NCI-H1105 (cell line): Measurements from ENCODE around the gene MEIS1.
"Not testable (repeated sequence)": the region's sequence is repeated elsewhere in the genome, so short reads cannot be mapped to it uniquely, and the experiment has no call there.

ENCODE experiments used
- DNase-seq: peaks from one replicate; lab custom pipeline; 2025; lab: John Stamatoyannopoulos, UW

Gene MEIS1

GRCh38 chr2:66434679-66435548 lies at the start of gene MEIS1:
Gene MEIS1, plus strand, starts transcription at chr2:66435125. Its CDS starts 732 bp downstream, at chr2:66435857.
- peak; percentile 88 for DNase-seq

DNA sequence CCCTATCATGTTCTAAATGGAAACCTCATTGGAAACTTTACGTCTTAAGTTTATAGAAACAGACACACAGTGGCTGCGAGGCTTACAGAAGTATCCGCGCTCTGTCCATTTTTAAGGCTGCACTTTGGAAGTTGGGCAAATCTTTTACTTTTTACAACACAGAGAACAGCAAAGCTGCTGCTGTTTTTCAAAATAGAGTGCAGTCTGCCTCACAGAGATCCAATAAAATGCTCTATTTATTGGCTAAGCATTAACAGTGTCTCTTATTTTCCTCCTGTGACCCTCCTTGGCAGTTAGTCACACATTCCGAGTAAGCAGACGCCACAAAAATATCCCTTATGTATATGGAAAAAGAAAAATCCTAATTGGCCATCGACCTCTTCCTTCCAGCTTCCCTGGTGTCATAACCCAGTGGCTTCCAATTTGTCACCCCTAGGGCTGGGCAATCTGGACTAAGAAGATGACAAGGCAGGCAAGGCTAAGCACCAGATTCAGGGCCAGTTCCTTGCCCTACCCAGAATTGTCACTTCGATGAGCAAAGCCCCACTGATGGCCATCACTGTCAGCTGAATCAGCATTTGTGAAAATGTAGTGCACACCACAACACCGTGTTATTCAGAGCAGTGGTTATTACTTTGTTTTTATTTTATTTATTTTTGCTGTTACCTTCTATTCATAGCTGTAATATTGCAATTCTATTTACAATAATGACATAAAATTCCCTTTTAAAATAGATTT lies 47.7 kb upstream of the MEIS1 start:
- no peak for DNase-seq

DNA sequence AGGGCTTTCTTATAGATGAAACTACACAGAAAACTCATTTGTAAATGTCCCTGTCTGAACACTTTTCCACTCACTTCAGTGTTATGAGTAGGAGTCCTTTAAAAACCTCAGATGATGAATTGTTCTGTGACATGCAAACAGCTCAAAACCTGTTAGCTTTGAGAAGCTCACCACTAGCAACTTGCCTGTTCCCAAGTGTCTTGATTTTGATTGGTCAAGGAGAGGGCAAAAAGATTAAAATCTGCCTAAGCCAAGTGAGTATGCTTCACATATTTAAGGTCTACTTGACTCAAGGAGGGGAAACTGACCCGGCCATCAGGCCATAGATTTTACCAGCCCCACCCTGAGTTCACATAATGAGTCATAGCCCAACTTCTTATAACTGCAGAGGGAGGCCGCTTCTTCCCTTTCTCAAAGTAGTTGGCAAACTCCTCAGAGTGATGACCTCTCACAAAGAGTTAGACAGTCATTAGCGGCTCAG lies 45.2 kb upstream of the MEIS1 start:
- no peak for DNase-seq

- no peak for DNase-seq
Observed at GRCh38 chr2:66390152-66390551, 44.8 kb upstream of the MEIS1 start.

DNA sequence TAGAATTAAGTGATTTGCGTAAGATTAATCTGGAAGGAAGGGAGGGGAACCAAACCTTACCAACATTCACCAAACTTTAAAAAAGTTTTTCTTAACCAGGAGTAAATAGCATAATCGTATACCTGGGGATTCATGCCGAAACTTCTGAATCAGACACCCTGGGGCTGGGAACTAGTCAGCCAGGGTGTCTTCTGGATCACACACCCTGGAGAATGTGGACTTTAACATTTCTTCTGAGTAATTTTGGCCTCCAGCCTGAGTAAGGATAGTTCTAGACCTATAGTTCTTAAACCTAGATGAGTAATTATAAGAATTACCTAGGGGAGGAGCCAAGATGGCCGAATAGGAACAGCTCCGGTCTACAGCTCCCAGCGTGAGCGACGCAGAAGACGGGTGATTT lies 44.1 kb upstream of the MEIS1 start:
- no peak for DNase-seq

DNA sequence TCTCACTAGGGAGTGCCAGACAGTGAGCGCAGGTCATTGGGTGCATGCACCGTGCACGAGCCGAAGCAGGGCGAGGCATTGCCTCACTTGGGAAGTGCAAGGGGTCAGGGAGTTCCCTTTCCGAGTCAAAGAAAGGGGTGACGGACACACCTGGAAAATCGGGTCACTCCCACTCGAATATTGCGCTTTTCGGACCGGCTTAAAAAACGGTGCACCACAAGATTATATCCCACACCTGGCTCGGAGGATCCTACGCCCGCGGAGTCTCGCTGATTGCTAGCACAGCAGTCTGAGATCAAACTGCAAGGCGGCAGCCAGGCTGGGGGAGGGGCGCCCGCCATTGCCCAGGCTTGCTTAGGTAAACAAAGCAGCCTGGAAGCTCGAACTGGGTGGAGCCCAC lies 43.7 kb upstream of the MEIS1 start:
- DNase-seq: not testable (repeated sequence)

DNA sequence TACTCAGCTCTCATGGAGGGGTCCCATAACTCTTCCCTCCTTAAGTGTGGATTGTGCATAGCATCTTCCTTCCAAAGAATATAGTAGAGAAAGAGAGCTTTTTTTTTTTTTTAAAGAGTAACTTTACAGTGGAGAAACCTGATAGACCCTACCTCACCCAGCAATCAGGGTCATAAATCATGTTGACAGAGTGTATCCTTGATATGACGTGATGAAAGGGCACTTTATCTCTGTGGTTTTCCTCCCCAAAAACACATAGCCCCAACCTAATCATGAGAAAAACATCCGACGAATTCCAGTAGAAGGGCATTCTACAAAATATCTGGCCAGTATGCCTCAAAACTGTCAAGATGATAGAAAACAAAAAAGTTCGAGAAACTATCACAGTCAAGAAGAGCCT lies 29.5 kb upstream of the MEIS1 start:
- no peak for DNase-seq

GRCh38 chr2:66408905-66409304 lies 26.0 kb upstream of the MEIS1 start:
- no peak for DNase-seq

DNA sequence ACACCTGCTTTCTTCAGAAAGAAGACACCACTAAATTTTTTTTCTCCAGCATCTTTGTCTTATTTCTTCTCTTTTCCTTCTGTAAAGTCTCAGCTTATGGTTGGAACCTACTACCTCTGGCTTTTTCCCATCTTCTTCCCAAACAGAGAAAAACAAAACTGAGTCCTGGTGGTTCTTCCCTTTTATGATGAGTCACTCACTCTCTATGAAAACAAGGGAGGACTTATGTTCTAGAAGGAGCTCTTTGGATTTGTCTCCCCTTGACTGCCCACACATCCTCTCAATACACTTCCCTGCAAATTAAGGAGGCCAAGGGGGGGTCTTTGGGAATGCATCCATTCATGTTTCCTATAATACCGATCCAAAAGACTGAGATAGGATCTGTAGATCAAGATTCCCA lies 22.1 kb upstream of the MEIS1 start:
- DNase-seq: no peak

- no peak for DNase-seq
Observed at GRCh38 chr2:66414896-66415295, 20.0 kb upstream of the MEIS1 start.

GRCh38 chr2:66418381-66418780 lies 16.5 kb upstream of the MEIS1 start:
- no peak for DNase-seq

DNA sequence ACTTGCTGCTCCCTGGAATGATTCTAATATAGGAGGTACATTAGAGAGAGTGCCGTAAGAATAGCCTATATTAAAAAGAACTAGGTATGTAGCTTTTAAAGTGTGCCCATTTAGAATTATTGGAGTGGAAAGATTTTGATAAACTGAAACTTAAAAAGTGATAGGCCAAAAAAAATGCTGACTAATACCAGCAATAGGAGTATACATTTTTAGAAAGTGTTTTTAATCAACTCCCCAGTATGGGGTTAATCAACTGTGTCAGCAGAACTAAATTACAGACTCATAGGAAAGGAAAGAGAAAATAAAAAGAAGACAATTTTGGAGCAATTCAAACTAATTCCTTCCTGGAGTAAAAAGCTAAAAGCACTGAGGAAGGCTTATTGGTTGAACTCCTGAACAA lies 13.3 kb upstream of the MEIS1 start:
- DNase-seq: no peak

DNA sequence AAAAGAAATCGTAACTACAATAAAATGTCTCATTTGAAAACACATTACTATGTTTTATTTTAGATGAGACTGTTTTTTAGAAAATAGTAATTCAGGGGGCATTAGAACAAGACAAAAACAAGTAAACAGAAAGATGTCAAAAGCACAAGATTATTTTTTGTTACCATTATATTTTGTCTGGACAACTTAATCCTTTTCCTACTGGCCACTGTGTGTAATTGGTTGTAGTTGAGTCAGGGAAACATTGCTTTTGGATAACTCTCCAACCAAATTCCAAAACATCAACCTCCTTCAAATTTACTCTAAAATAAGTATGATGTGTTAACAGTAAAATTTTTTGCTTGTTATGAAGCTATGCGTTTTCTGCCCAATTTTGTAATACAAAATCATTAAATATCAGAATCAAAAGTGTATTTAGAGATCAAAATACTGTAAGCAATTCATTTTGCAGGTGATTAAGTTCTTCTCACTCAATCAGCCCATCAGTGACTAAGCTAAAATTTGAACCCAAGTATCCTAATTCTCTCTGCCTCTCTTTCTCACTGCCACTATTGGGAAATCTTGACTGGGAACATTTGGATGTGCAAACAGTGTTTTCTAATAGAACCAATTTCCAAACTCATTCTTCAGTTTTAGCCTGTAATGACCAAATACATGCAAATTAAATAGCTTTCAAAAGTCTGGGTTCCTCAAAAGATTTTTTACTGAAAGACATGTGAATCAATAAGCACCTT lies 11.4 kb upstream of the MEIS1 start:
- DNase-seq: no peak

- DNase-seq: no peak
Observed at GRCh38 chr2:66426244-66427111, 8.4 kb upstream of the MEIS1 start.

- DNase-seq: no peak
Observed at GRCh38 chr2:66427300-66427699, 7.6 kb upstream of the MEIS1 start.

DNA sequence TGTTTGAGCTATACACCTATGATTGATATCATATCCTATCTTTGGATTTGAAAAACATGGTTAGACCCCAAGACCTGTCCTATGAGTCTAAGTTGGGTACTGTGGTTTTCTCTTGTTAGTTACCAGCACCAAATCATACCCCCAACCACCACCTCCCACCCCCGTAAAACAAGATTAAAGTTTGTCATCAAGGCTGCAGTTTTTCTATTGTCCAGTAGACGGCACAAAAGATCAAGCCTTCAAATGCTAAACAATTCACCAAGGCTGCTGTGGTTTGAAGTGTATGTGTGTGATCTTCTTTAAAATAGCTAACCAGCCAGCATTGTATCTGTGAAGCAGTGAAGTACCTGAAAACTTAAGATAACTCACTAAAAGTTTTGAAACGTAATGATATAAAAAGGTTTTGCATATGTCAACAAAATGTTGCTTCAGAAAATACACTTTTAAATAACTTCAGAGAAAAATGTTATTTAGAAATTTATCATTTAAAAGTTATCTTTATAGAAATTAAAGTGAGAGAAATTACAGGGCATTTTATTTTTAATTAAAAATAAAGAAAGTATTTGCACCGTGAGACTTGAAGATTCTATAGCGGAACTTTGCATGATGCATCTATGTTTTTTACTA lies 5.8 kb upstream of the MEIS1 start:
- peak; percentile 46 for DNase-seq

- DNase-seq: no peak
Observed at GRCh38 chr2:66429693-66430504, 5.0 kb upstream of the MEIS1 start.

DNA sequence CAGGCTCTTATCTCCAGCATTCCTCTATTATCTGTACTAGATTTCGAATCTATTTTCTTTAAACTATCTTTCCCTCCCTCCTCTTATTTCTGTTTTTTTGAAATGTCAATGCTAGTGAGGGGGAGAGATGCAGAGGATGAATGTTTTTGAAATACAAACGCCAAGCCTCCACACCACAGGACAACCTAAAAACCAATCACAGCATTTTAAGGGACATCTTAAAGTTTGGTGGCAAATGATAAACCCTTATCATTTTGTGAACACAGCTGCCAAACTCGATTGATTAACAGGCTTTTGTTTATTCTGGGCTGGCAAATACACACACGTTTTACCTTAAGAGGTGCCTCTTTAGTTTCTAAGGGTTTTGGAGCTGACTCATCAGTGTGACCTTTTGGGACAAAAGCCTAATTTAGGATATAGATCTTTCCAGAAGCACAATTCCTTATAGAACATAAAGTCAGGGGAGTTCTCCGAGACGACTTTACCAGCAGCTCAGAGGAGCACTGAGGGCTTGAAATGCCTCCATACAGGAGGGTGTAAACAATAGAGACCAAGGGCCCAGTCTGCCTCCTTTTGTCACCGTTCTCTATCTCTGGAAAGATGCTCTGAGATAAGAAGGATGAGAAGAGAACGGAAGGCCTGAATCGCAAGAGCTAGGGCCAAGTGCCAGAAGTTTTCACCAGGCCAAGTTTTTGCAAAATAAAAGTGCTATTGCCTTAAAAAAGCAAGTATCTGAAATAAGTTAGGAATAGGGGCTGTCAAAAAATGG lies 4.2 kb upstream of the MEIS1 start:
- DNase-seq: no peak

GRCh38 chr2:66431274-66431642 lies 3.7 kb upstream of the MEIS1 start:
- DNase-seq: no peak
